Muscle of leg (tissue), 11 donors: ENCODE results near the gene KCNG2. TPM values are rescaled to one million over a fixed set of nuclear protein-coding genes. Genes with fewer than 3 reads are reported as not detected.

Source experiments
- DNase-seq: peaks from one replicate; pipeline ENCODE4 v3.0.0; 2013
- H3K27ac ChIP-seq: one replicate; pipeline ENCODE4 v1.5.1; 2013; ENCODE audit warnings: mild to moderate bottlenecking, low read length, control low read depth
- H3K27me3 ChIP-seq: one replicate; pipeline ENCODE4 v1.6.1; 2013; ENCODE audit warnings: low read length; ENCODE audit not compliant: control insufficient read depth, insufficient read depth
- H3K36me3 ChIP-seq: one replicate; pipeline ENCODE4 v1.6.1; 2013; ENCODE audit warnings: low read length; ENCODE audit not compliant: control insufficient read depth, insufficient read depth
- H3K4me1 ChIP-seq: one replicate; pipeline ENCODE4 v1.6.1; 2013; ENCODE audit warnings: low read length; ENCODE audit not compliant: control insufficient read depth, insufficient read depth
- H3K4me3 ChIP-seq: one replicate; pipeline ENCODE4 v1.5.1; 2013; ENCODE audit warnings: low read length, control low read depth
- H3K9me3 ChIP-seq: replicated peaks from 2 replicates; pipeline ENCODE4 v1.6.1; 2013; ENCODE audit warnings: low read depth, low read length; ENCODE audit not compliant: control insufficient read depth
- WGBS: methylation state at CpG from one replicate; pipeline ENCODE4 v1.1.5; 2013; ENCODE audit warnings: missing lambda C conversion rate; ENCODE audit not compliant: insufficient coverage; 5-methylcytosine and 5-hydroxymethylcytosine counted together
- polyA plus RNA-seq, 8 donors: library from polyadenylated mRNA; unstranded; fragments of 120-200 nt; gene quantifications; one replicate each; pipeline versions ENCODE4 v1.2.1 to v1.2.3, GENCODE V29; 2013; ENCODE audit warnings: inconsistent platforms in 1 of 8, low replicate concordance in 1 of 8; ENCODE audit not compliant: insufficient read length in 8 of 8, insufficient read depth in 1 of 8
- total RNA-seq: library from RNA; stranded (reverse); fragments of 120-200 nt; gene quantifications from one replicate; pipeline ENCODE4 v1.2.4, GENCODE V29; 2013

Gene KCNG2
- total and polyA plus RNA-seq, 9 donors = 0.44 to 1.1 (median 0.63) TPM

DNA sequence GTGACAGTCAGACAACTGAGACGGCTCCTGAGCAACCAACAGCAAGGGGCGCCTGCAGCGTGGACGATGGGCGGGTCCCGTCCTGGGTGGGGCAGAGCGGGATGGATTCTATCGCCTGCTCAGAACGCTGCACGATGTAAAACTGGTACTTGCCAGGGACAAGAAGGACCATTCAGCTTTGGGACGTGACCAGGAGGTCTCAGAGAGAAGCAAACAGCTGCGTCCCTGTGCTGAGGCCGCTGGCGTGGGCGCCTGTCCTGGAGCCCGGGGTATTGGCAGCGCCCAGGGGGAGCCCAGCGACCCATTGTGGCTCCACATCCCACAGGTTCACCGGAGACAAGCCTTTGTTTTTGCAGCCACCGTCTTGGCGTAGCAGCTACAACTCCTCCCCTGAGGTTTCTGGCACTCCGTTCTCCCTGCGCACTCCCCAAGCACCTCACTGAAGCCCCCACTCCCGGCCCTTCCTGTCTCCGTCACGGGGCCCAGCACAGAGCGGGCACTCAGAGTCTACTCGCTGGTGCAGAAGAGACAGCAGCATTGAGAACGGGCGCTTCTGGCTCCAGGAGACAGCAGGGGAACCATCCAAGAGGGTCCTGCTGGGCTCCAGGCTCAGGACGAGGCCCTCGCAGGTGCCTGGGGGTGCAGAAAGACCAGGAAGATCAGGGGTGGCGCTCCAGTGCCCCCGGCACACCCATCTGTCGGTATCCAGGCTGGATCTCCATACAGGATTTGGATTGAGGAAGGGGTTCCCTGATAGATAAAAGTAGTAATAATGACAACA is 22.1 kb upstream of the KCNG2 start:
- H3K9me3 ChIP-seq = no peaks in the 10 kb centered on the region

DNA sequence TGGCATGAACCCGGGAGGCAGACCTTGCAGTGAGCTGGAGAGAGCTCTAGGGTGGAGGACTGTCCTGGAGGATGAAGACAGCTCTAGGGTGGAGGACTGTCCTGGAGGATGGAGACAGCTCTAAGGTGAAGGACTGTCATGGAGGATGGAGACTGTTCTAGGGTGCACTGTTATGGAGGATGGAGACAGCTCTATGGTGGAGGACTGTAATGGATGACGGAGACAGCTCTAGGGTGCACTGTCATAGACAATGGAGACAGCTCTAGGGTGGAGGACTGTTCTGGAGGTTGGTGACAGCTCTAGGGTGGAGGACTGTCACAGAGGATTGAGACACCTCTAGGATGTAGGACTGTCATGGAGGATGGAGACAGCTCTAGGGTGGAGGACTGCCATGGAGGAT is 21.1 kb upstream of the KCNG2 start:
- Histone ChIP-seq H3K9me3 (no peaks in the 10 kb centered on the region), H3K27me3 (peaks cover 32% of the 10 kb centered on the region), H3K4me1 (peaks cover 3% of the 10 kb centered on the region), H3K36me3 (no peaks in the 10 kb centered on the region), H3K27ac (no peak overlapping the region), H3K4me3 (no peak overlapping the region)
- no peak for DNase-seq
- 92% methylated on average over 2 of the region's 2 CpGs for WGBS

More for the DNA sequence above, 22.1 kb upstream of the KCNG2 start:
- no peak for DNase-seq
- Histone ChIP-seq H3K36me3 (no peaks in the 10 kb centered on the region), H3K27ac (no peak overlapping the region), H3K27me3 (peaks cover 34% of the 10 kb centered on the region), H3K4me1 (peaks cover 3% of the 10 kb centered on the region), H3K4me3 (no peak overlapping the region)
- WGBS = 79% methylated on average over 31 of the region's 35 CpGs

DNA sequence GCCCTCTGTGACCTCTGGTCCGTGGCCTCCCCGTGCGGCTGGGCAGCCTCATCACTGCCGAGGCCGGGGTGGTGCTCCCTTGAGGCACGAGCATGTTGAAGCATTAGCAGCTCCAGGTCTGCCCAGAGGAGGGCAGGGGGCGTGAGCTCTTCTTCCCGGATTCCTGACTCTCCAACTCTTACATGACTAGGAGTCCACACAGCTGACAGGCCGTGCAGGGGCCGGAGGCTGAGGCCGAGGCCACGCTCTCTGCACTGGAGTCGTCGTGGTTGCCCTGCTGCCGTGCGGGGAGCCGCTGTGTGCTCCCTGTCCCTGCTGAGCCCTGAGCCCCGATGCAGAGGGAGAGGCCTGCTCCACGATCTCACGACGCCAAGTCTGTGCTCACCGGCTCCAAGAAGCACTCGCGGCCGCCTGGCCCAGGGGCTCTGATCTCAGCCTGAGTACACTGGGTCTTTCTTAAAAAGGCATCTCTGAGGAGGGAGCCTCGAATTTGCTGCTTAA is 19.4 kb upstream of the KCNG2 start:
- H3K36me3 ChIP-seq = no peaks in the 10 kb centered on the region
- no peak overlapping the region for H3K27ac ChIP-seq
- H3K4me3 ChIP-seq = no peak overlapping the region
- DNase-seq = no peak
- H3K9me3 ChIP-seq = no peaks in the 10 kb centered on the region
- H3K4me1 ChIP-seq = peaks cover 1% of the 10 kb centered on the region
- WGBS = 31% methylated on average over 22 of the region's 26 CpGs
- peaks cover 29% of the 10 kb centered on the region for H3K27me3 ChIP-seq

DNA sequence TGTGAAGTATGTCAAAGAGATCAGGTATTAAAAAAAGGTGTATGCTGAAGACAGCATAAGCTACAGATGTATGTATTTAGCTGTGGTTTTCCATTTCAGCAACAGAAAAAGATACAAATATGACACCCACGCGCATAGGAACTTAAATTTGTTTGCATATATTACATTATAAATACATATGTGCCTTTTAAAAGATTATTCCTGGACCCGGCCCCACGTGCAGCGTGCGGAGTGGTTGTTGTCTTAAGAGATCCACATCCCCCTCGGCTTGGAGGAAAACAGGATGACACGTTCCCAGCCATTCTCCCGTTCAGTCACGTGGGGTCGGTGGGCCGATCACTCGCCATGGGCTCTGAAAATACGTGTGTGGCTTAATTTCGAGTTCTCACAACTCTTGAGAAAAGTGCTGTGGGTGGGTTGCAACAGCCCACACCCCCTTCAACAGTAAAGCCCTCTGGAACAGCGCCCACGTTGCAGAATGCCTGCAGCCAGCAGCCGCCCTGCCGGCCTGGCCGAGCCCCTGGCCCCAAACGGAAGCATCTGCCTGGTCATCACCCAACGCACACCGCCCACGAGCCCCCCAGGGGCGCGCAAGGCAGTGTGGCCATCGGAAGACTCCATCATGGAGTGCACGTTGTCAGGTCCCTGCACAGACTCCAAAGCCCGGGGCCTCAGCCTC is 18.6 kb upstream of the KCNG2 start:
- no peak overlapping the region for H3K27ac ChIP-seq
- H3K27me3 ChIP-seq = peaks cover 33% of the 10 kb centered on the region

DNA sequence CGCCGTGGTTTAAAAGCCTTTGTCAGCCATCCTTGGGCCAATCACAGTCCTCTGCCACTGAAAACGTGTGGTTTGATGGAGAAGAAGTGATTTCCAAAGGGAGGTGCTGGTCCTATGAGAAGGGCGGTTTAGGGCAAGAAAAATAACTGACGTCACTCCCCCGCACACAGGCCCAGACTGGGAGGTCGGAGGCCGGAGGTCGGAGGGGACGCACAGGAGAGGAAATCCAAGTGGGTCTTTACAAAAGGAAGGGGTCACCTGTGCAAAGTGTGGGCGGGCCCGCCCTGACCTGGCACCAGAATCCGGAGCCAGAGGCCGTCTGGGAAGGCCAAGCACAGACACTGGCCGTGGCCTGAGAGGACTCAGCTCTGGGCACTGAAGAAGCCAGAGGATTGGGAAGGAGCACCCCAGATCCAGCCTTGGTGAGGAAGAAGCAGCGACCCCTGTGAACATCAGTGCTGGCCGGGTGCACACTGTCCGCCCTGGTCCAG is 18.0 kb upstream of the KCNG2 start:
- Histone ChIP-seq H3K36me3 (no peaks in the 10 kb centered on the region), H3K27ac (no peak overlapping the region), H3K27me3 (peaks cover 37% of the 10 kb centered on the region), H3K4me3 (no peak overlapping the region), H3K4me1 (no peaks in the 10 kb centered on the region), H3K9me3 (no peaks in the 10 kb centered on the region)
- 83% methylated on average over 15 of the region's 18 CpGs for WGBS
- DNase-seq = no peak

More for the DNA sequence above, 18.6 kb upstream of the KCNG2 start:
- no peaks in the 10 kb centered on the region for H3K4me1 ChIP-seq
- H3K4me3 ChIP-seq = no peak overlapping the region
- H3K36me3 ChIP-seq = no peaks in the 10 kb centered on the region
- H3K9me3 ChIP-seq = no peaks in the 10 kb centered on the region
- 79% methylated on average over 18 of the region's 29 CpGs for WGBS
- DNase-seq = no peak

DNA sequence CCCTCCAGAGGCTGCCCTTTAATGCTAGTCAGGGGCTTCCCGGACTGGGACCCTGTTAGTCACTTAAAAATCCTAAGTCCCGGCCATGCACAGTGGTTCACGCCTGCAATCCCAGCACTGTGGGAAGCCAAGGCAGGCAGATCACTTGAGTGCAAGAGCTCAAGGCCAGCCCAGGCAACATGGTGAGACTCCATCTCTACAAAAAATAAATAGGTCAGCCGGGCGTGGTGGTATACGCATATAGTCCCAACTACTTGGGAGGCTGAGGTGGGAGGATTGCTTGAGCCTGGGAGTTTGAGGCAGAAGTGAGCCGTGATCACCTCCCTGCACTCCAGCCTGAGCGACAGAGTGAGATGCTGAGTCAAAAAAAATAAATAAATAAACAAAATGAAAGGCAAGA is 17.2 kb upstream of the KCNG2 start:
- H3K27me3 ChIP-seq = peaks cover 43% of the 10 kb centered on the region
- H3K4me1 ChIP-seq = peaks cover 6% of the 10 kb centered on the region
- no peak overlapping the region for H3K27ac ChIP-seq
- no peak overlapping the region for H3K4me3 ChIP-seq
- no peaks in the 10 kb centered on the region for H3K36me3 ChIP-seq
- no peaks in the 10 kb centered on the region for H3K9me3 ChIP-seq
- DNase-seq = no peak
- 66% methylated on average over 3 of the region's 8 CpGs for WGBS

DNA sequence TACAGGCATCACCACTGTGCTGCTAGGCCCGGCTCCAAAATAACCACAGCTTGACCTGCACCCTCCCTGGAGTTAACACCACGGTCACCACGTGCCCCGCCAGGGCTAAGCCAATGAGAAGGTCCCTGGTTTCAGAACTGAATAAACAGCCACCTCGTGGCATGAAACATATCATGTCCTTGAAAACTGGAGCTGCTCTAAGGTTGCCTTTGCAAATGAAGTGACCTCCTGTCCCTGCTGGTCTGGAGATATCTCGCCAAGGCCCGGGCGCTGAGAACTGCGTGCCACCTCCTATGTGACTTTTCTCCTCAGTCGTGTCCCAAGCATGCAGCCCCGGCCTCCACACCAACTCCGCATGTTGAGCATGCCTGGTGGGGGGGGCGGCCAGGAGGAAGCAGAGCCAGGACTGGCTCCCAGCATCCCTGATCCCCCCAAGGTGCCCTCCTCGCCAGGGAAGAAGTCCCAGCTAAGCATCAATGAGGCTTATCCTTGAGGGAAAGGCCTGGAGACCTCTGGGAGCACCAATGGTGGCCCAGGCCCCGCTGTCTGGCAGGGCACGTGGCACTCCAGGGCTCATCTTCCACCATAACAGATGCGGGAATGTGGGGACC is 16.3 kb upstream of the KCNG2 start:
- no peaks in the 10 kb centered on the region for H3K36me3 ChIP-seq
- H3K27me3 ChIP-seq = peaks cover 48% of the 10 kb centered on the region
- H3K4me1 ChIP-seq = peaks cover 6% of the 10 kb centered on the region
- 78% methylated on average over 14 of the region's 17 CpGs for WGBS
- H3K27ac ChIP-seq = no peak overlapping the region
- no peaks in the 10 kb centered on the region for H3K9me3 ChIP-seq
- H3K4me3 ChIP-seq = no peak overlapping the region
- DNase-seq = no peak

DNA sequence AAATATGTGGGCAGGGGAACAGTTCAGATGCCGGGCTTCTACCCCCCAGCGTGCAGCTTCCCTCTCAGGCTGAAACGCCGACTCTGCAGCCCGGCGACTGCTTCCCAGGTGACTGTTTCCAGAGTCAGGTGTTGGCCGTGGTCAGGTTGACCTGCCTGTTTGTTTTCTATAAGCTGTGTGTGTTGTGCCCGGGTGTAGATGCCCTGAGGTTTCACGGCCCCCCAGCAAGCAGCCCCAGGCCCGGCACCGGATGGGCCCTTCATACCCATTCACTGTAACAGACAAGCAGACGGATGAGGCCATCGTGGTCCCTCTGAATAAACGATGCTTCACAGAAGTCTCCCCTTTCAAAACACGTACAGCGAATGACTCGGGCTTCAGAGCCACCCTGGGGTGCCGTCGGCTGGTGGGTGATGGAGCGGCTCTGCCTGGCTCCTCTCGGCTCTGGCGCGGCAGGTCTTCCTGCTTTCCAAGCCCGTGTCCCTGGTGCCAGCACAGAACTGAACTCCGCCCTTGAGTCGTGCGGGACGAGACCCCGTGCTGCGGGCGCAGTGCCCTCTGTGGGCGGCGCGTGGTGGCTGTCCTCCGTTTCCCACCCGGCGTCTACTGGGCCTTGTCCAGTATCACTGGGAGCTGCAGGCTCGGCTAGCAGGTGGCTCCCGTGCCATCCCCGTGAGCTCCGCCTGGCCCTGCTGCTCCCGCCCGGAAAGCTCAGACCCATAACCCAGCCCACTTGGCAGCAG is 15.0 kb upstream of the KCNG2 start:
- peaks cover 6% of the 10 kb centered on the region for H3K4me1 ChIP-seq
- no peak overlapping the region for H3K4me3 ChIP-seq
- WGBS = 82% methylated on average over 41 of the region's 43 CpGs
- H3K27ac ChIP-seq = no peak overlapping the region
- H3K27me3 ChIP-seq = peaks cover 55% of the 10 kb centered on the region
- no peaks in the 10 kb centered on the region for H3K36me3 ChIP-seq
- no peaks in the 10 kb centered on the region for H3K9me3 ChIP-seq
- DNase-seq = no peak

DNA sequence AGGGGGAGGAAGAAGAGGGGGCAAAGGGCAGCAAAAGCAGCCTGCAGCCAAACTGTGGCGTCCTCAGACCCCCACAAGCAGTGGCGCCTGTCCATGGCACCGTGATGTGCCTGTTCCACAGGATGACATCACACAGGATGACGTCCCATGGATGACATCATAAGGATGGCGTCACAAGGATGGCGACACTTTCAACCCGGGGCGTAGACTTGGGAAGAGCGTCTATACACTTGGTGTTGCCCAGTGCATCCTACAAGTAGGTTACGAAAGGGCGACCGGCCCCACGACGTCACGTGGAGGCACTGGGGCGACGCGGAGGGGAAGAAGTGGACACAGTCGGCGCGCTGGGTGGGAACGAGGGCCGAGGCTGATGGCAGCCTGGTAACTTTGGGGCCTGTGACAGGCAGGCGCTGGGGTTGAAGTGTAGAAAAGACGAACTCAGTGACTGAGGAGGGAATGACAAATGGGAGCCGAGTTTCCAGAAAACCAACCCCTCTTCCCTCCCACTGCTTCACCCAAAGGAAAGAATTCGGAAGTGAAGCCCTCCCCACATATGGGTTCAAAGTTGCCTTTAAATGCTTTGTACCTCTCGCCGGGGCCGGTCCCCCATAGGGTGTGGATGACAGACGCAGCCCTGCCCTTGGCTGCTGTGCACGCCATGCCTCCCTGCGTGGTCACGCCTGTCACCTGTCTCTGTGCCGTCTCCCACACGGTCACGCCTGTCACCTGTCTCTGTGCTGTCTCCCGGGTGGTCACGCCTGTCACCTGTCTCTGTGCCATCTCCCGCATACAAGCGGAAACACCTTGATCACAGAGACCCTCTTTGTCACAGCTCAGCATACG is 13.4 kb upstream of the KCNG2 start:
- Histone ChIP-seq H3K27me3 (peaks cover 58% of the 10 kb centered on the region), H3K36me3 (no peaks in the 10 kb centered on the region), H3K4me1 (peaks cover 10% of the 10 kb centered on the region), H3K27ac (no peak overlapping the region), H3K9me3 (no peaks in the 10 kb centered on the region), H3K4me3 (no peak overlapping the region)
- WGBS = 78% methylated on average over 36 of the region's 42 CpGs
- no peak for DNase-seq
